Common myeloid progenitor, CD34-positive (primary cell): Measurements from ENCODE around the gene RB1.

Experiments
- CTCF ChIA-PET: fragments of 350-600 bp; sonication (Branson Sonifier 250); formaldehyde crosslinking; loops from one replicate; lab custom pipeline; 2021; ENCODE audit warnings: antibody characterized with exemption; lab: Charles Lee
- POLR2A ChIA-PET: fragments of 350-600 bp; sonication (Branson Sonifier 250); formaldehyde crosslinking; loops from one replicate; lab custom pipeline; 2021; ENCODE audit warnings: antibody characterized with exemption; lab: Charles Lee
- DNase-seq, 3 donors: peaks; one replicate each; pipeline versions ENCODE4 v3.0.0 to v3.0.0-alpha.2; 2013
- H3K27ac ChIP-seq, 2 experiments: 1 replicate in 1 of 2; 2 replicates in 1 of 2; pipeline ENCODE4 v1.7.0; 2013; ENCODE audit warnings: inconsistent platforms in 2 of 2, low read length in 2 of 2, mild to moderate bottlenecking in 2 of 2, low read depth in 1 of 2, moderate library complexity in 1 of 2; ENCODE audit not compliant: severe bottlenecking in 2 of 2, insufficient read depth in 1 of 2, poor library complexity in 1 of 2
- H3K27me3 ChIP-seq, 5 experiments: replicated peaks in 2 of 5; 1 replicate in 3 of 5; 2 replicates in 2 of 5; pipeline versions ENCODE4 v1.6.1 to v1.7.0; 2013; ENCODE audit warnings: low read length in 4 of 5, mild to moderate bottlenecking in 2 of 5, moderate library complexity in 2 of 5, inconsistent platforms in 1 of 5; ENCODE audit not compliant: insufficient read depth in 5 of 5, control insufficient read depth in 4 of 5
- H3K36me3 ChIP-seq, 4 experiments: 1 replicate in 2 of 4; 2 replicates in 2 of 4; pipeline versions ENCODE4 v1.6.1 to v1.7.0; 2013; ENCODE audit warnings: low read length in 3 of 4, control low read depth in 1 of 4, mild to moderate bottlenecking in 1 of 4; ENCODE audit not compliant: control insufficient read depth in 4 of 4, insufficient read depth in 4 of 4
- H3K4me1 ChIP-seq, 4 experiments: 1 replicate in 3 of 4; 2 replicates in 1 of 4; pipeline versions ENCODE4 v1.6.1 to v1.7.1; 2013; ENCODE audit warnings: low read length in 3 of 4, mild to moderate bottlenecking in 3 of 4, control low read depth in 1 of 4, inconsistent platforms in 1 of 4, moderate library complexity in 1 of 4; ENCODE audit not compliant: control insufficient read depth in 4 of 4, insufficient read depth in 4 of 4; ENCODE audit errors: control extremely low read depth in 1 of 4
- H3K4me3 ChIP-seq, 7 experiments: 1 replicate in 4 of 7; 2 replicates in 3 of 7; pipeline versions ENCODE4 v1.5.1 to v1.7.0; 2013; ENCODE audit warnings: mild to moderate bottlenecking in 7 of 7, low read length in 6 of 7, moderate library complexity in 6 of 7, inconsistent platforms in 2 of 7, low read depth in 2 of 7, control low read depth in 1 of 7; ENCODE audit not compliant: insufficient read depth in 4 of 7, control insufficient read depth in 1 of 7; ENCODE audit errors: extremely low read depth in 1 of 7
- H3K9me3 ChIP-seq, 5 experiments: 1 replicate in 4 of 5; 2 replicates in 1 of 5; pipeline versions ENCODE4 v1.6.1 to v1.7.1; 2013; ENCODE audit warnings: low read length in 4 of 5, mild to moderate bottlenecking in 2 of 5, inconsistent platforms in 1 of 5, low read depth in 1 of 5, moderate library complexity in 1 of 5; ENCODE audit not compliant: control insufficient read depth in 4 of 5, insufficient read depth in 2 of 5; ENCODE audit errors: control extremely low read depth in 1 of 5
- WGBS: methylation state at CpG from one replicate; pipeline ENCODE4 v1.1.5; 2013; ENCODE audit not compliant: insufficient coverage; 5-methylcytosine and 5-hydroxymethylcytosine counted together

Gene RB1

GRCh38 chr13:48457578-48458242 lies 154.2 kb downstream of the RB1 start:
- no peak overlapping the region for H3K27ac ChIP-seq
- CTCF ChIA-PET = no interaction called here
- no peak for DNase-seq
- peaks cover 0 to 2% (median 0%) of the 10 kb centered on the region in 5 experiments for H3K9me3 ChIP-seq
- no peaks in the 10 kb centered on the region for H3K27me3 ChIP-seq
- WGBS = 97% methylated on average over 20 of the region's 28 CpGs
- H3K4me1 ChIP-seq = no peaks in the 10 kb centered on the region
- H3K4me3 ChIP-seq = no peak overlapping the region
- POLR2A ChIA-PET = no interaction called here
- peaks cover 6 to 63% (median 38%) of the 10 kb centered on the region in 4 experiments for H3K36me3 ChIP-seq

GRCh38 chr13:48475230-48475629 lies 171.7 kb downstream of the RB1 start:
- Histone ChIP-seq H3K36me3 (peaks cover 3 to 43% (median 11%) of the 10 kb centered on the region in 4 experiments), H3K27ac (no peak overlapping the region), H3K4me1 (peaks cover 0 to 26% (median 0%) of the 10 kb centered on the region in 4 experiments), H3K27me3 (no peaks in the 10 kb centered on the region), H3K9me3 (no peaks in the 10 kb centered on the region), H3K4me3 (no peak overlapping the region)
- 100% methylated on average over 1 of the region's 2 CpGs for WGBS
- ChIA-PET CTCF (interaction anchor here (0.7 kb wide), 1 partner anchor 21 kb away, joined by 3 read pairs; no protein-coding TSS in a partner anchor), POLR2A (no interaction called here)
- DNase-seq = no peak

- Histone ChIP-seq H3K9me3 (no peaks in the 10 kb centered on the region), H3K4me1 (peaks cover 0 to 26% (median 0%) of the 10 kb centered on the region in 4 experiments), H3K27me3 (no peaks in the 10 kb centered on the region), H3K36me3 (peaks cover 7 to 44% (median 12%) of the 10 kb centered on the region in 4 experiments), H3K4me3 (no peak overlapping the region), H3K27ac (no peak overlapping the region)
- peak in 2 of 3 donors; percentile 30 to 41 for DNase-seq
- POLR2A ChIA-PET = no interaction called here
- CTCF ChIA-PET = interaction anchor here (1.1 to 1.5 kb wide), 2 partner anchors 10 to 19 kb away, joined by 3 to 4 read pairs; no protein-coding TSS in a partner anchor
These were observed 172.7 kb downstream of the RB1 start for GRCh38 chr13:48476215-48476614.

- H3K27ac ChIP-seq = no peak overlapping the region
- DNase-seq = no peak
- no peaks in the 10 kb centered on the region for H3K9me3 ChIP-seq
- POLR2A ChIA-PET = no interaction called here
- peaks cover 7 to 43% (median 12%) of the 10 kb centered on the region in 4 experiments for H3K36me3 ChIP-seq
- H3K4me3 ChIP-seq = no peak overlapping the region
- 79% methylated on average over 2 of the region's 4 CpGs for WGBS
- no peaks in the 10 kb centered on the region for H3K27me3 ChIP-seq
- CTCF ChIA-PET = interaction anchor here (1.1 to 1.5 kb wide), 2 partner anchors 9 to 18 kb away, joined by 3 to 4 read pairs; no protein-coding TSS in a partner anchor
- peaks cover 0 to 26% (median 0%) of the 10 kb centered on the region in 4 experiments for H3K4me1 ChIP-seq
These were observed 173.1 kb downstream of the RB1 start for GRCh38 chr13:48476686-48477085.

GRCh38 chr13:48477191-48477855 lies 173.8 kb downstream of the RB1 start:
- Histone ChIP-seq H3K27ac (no peak overlapping the region), H3K4me1 (peaks cover 0 to 26% (median 0%) of the 10 kb centered on the region in 4 experiments), H3K4me3 (no peak overlapping the region), H3K36me3 (peaks cover 7 to 40% (median 12%) of the 10 kb centered on the region in 4 experiments), H3K9me3 (no peaks in the 10 kb centered on the region), H3K27me3 (no peaks in the 10 kb centered on the region)
- DNase-seq = no peak
- WGBS = no CpG with 5 or more reads among the region's 2 CpGs
- ChIA-PET POLR2A (no interaction called here), CTCF (interaction anchor here (1.1 to 1.5 kb wide), 2 partner anchors 9 to 18 kb away, joined by 3 to 4 read pairs; no protein-coding TSS in a partner anchor)

GRCh38 chr13:48478391-48478790 lies 174.8 kb downstream of the RB1 start:
- no peak for DNase-seq
- Histone ChIP-seq H3K27ac (no peak overlapping the region), H3K4me1 (peaks cover 0 to 26% (median 0%) of the 10 kb centered on the region in 4 experiments), H3K4me3 (no peak overlapping the region), H3K36me3 (peaks cover 9 to 44% (median 14%) of the 10 kb centered on the region in 4 experiments), H3K9me3 (no peaks in the 10 kb centered on the region), H3K27me3 (no peaks in the 10 kb centered on the region)
- ChIA-PET POLR2A (no interaction called here), CTCF (interaction anchor here (1.1 kb wide), 1 partner anchor 14 kb away, joined by 3 read pairs; no protein-coding TSS in a partner anchor)
- WGBS = no CpG with 5 or more reads among the region's 1 CpG

- 93% methylated on average over 2 of the region's 3 CpGs for WGBS
- Histone ChIP-seq H3K9me3 (peaks cover 0 to 5% (median 0%) of the 10 kb centered on the region in 5 experiments), H3K4me3 (no peak overlapping the region), H3K27me3 (no peaks in the 10 kb centered on the region), H3K27ac (no peak overlapping the region), H3K4me1 (peaks cover 0 to 13% (median 0%) of the 10 kb centered on the region in 4 experiments), H3K36me3 (peaks cover 7 to 32% (median 11%) of the 10 kb centered on the region in 4 experiments)
- ChIA-PET CTCF (no interaction called here), POLR2A (no interaction called here)
- no peak for DNase-seq
These were observed 180.0 kb downstream of the RB1 start for GRCh38 chr13:48483575-48483974.
